Tibial artery (tissue), 4 donors: ENCODE results near the gene SBF2.
"Not testable (repeated sequence)": the region's sequence is repeated elsewhere in the genome, so short reads cannot be mapped to it uniquely, and the experiment has no call there.

ENCODE experiments used
- DNase-seq, 2 donors: peaks; one replicate each; pipeline ENCODE4 v3.0.0-alpha.2; 2019
- H3K27ac ChIP-seq, 2 donors: fragments of 200-600 bp; sonication (generic) in 1 of 2; 1 replicate in 1 of 2; 2 replicates in 1 of 2; pipeline ENCODE4 v1.5.1; 2018 to 2019; ENCODE audit warnings: mild to moderate bottlenecking in 1 of 2
- H3K27me3 ChIP-seq, 2 donors: fragments of 200-600 bp; sonication (generic) in 1 of 2; one replicate each; pipeline versions ENCODE4 v1.5.1 to v1.6.0; 2016 to 2019
- H3K36me3 ChIP-seq, 3 donors: fragments of 200-600 bp; sonication (generic) in 2 of 3; one replicate each; pipeline ENCODE4 v1.5.1; 2016 to 2019; ENCODE audit warnings: mild to moderate bottlenecking in 2 of 3
- H3K4me1 ChIP-seq, 4 donors: fragments of 200-600 bp; sonication (generic) in 2 of 4; 1 replicate in 3 of 4; 2 replicates in 1 of 4; pipeline ENCODE4 v1.5.1; 2016 to 2019
- H3K4me3 ChIP-seq, 2 donors: fragments of 200-600 bp; sonication (generic) in 1 of 2; 1 replicate in 1 of 2; 2 replicates in 1 of 2; pipeline ENCODE4 v1.5.1; 2018 to 2019; ENCODE audit warnings: mild to moderate bottlenecking in 2 of 2
- H3K9me3 ChIP-seq, 3 donors: fragments of 200-600 bp; sonication (generic) in 1 of 3; one replicate each; pipeline ENCODE4 v1.5.1; 2016 to 2019
- CTCF ChIP-seq, 2 experiments: fragments of 200-600 bp in 1 of 2; fragments of 450-650 bp in 1 of 2; IDR thresholded peaks; one replicate each; pipeline ENCODE4 v1.5.1; 2017 to 2019; ENCODE audit warnings: antibody characterized with exemption in 2 of 2, mild to moderate bottlenecking in 1 of 2, moderate library complexity in 1 of 2
- intact Hi-C: fragments of 100-400 bp; cut with DNase I; formaldehyde crosslinking; loops from one replicate; pipeline ENCODE4 v1.15.0; 2023; ENCODE audit warnings: low total_unique reads

SBF2 gene

GRCh38 chr11:9905960-9906791 is 387.8 kb downstream of the SBF2 start:
- Histone ChIP-seq H3K36me3 (no peaks in the 10 kb centered on the region), H3K4me3 (no peak overlapping the region), H3K27ac (no peak overlapping the region), H3K27me3 (no peaks in the 10 kb centered on the region), H3K4me1 (peaks cover 0 to 14% (median 3%) of the 10 kb centered on the region in 4 donors), H3K9me3 (no peaks in the 10 kb centered on the region)
- intact Hi-C loops = no loop called here
- no peak for DNase-seq
- TF ChIP-seq CTCF (IDR thresholded peaks at IDR 0.05) = no peak

GRCh38 chr11:9905501-9905951 is 388.5 kb downstream of the SBF2 start:
- no peaks in the 10 kb centered on the region for H3K9me3 ChIP-seq
- no peaks in the 10 kb centered on the region for H3K36me3 ChIP-seq
- intact Hi-C loops = no loop called here
- no peak for TF ChIP-seq CTCF (IDR thresholded peaks at IDR 0.05)
- peaks cover 0 to 14% (median 3%) of the 10 kb centered on the region in 4 donors for H3K4me1 ChIP-seq
- DNase-seq = no peak
- no peak overlapping the region for H3K4me3 ChIP-seq
- no peaks in the 10 kb centered on the region for H3K27me3 ChIP-seq
- no peak overlapping the region for H3K27ac ChIP-seq

- H3K9me3 ChIP-seq = no peaks in the 10 kb centered on the region
- intact Hi-C loops = no loop called here
- H3K36me3 ChIP-seq = no peaks in the 10 kb centered on the region
- no peaks in the 10 kb centered on the region for H3K27me3 ChIP-seq
- H3K4me3 ChIP-seq = no peak overlapping the region
- DNase-seq = no peak
- peaks cover 0 to 14% (median 3%) of the 10 kb centered on the region in 4 donors for H3K4me1 ChIP-seq
- TF ChIP-seq CTCF (IDR thresholded peaks at IDR 0.05) = no peak
- H3K27ac ChIP-seq = no peak overlapping the region
These were observed 390.4 kb downstream of the SBF2 start for GRCh38 chr11:9903579-9903978.

- Histone ChIP-seq H3K27ac (no peak overlapping the region), H3K4me3 (no peak overlapping the region), H3K36me3 (no peaks in the 10 kb centered on the region), H3K9me3 (no peaks in the 10 kb centered on the region), H3K27me3 (no peaks in the 10 kb centered on the region), H3K4me1 (peaks cover 0 to 8% (median 3%) of the 10 kb centered on the region in 4 donors)
- intact Hi-C loops = no loop called here
- no peak for TF ChIP-seq CTCF (IDR thresholded peaks at IDR 0.05)
- DNase-seq = no peak
These were observed 392.1 kb downstream of the SBF2 start for GRCh38 chr11:9901943-9902342.

- H3K36me3 ChIP-seq, H3K27me3 ChIP-seq, H3K27ac ChIP-seq, intact Hi-C loops, H3K4me1 ChIP-seq, H3K4me3 ChIP-seq, DNase-seq, H3K9me3 ChIP-seq: not testable (repeated sequence)
These were observed 393.8 kb downstream of the SBF2 start for GRCh38 chr11:9900253-9900652.

GRCh38 chr11:9899676-9900075 is 394.3 kb downstream of the SBF2 start:
- DNase-seq = no peak
- Histone ChIP-seq H3K27me3 (no peaks in the 10 kb centered on the region), H3K36me3 (peaks cover 13 to 14% (median 13%) of the 10 kb centered on the region in 3 donors), H3K27ac (no peak overlapping the region), H3K9me3 (peaks cover 0 to 4% (median 4%) of the 10 kb centered on the region in 3 donors), H3K4me3 (no peak overlapping the region), H3K4me1 (no peaks in the 10 kb centered on the region)
- intact Hi-C loops = no loop called here
- no peak for TF ChIP-seq CTCF (IDR thresholded peaks at IDR 0.05)
